HG02973 (cell line): ENCODE data around the gene RNLS.

ENCODE experiments used
- ATAC-seq: cut with Tn5 transposase; IDR thresholded peaks from one replicate; pipeline ENCODE4 v1.9.1; 2021; ENCODE audit warnings: moderate library complexity; ENCODE audit not compliant: unreplicated experiment

Gene RNLS

DNA sequence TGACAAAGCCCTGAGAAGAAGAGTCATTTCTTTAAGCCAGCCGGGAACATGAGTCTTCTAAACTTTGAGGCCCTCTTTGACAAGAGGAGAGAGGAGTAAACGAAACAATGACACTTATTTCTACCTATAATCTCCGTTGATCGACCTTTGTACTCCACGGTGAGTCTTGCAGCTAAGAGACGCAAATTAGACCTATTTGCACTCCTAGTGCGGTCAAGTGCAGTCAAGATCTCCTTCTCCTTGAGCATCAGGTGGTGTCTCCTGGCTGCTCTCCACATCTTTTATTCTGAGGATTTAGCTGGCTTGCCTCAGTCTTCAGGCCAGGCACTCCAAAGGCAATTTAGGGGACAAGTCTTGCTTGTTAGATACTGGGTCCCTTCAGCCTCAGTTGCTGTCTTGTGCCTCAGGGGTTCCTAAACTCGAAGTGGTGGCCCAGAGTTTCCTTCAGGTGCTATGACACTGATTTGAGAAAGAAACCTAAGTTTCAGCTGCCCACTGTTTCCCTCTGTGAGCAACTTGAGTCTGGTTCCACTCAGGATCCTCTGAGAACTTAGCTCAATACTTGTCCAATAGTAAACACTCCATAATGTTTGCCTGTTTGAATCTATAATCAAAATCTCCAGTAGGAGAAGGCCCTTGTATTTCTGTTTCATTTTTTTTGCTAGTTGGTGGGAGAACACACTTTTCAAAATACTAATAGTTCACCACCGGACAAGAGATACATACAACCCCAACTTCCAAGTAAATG is 312.9 kb downstream of the RNLS start:
- ATAC-seq = no peak

DNA sequence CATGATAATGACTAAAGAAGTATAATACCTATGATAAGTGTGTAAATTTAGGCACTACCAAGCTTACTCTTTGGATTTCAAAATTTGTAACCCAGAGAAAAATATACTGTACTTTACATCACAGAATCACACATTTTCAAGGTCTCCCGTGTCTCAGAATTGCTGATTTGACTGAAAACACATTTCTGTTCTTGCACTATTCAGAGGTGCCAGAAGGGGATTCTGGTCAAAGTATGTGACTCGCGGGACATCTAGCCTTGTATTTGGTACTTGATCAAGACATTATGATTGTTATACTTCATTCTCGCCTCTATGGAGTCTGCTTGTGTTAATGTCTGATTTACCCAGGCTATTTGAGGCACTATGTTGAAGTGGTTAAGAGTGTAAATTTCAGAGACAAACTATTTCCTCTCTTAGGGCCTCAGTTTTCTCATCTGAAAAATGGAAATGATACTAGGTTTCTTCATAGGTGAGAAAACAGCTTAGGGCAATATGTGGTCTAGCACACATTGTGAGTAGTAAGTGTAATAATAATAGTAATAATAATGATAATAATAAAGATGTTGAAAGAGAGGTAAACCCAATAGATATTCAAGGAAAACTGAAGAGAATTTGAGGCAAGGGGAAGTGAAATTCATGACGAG is 320.4 kb downstream of the RNLS start:
- ATAC-seq = no peak

DNA sequence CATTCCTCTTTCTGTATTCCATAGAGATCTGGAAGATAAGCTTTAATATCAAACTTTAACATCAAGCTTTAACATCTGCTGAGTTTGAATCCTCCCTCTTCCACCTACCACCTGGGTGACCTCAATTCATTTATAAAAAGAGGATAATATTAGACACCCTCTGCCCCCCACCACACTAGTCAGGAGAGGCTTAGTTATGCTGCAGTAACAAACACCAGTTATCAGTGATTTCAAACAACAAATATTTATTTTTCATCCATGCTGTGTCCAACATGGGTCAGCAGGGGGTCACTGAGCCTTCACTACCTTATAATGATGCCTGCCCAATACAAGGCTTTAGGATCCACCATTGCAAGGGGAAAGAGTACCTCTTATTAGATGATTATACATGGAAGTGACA is 322.0 kb downstream of the RNLS start:
- no peak for ATAC-seq

DNA sequence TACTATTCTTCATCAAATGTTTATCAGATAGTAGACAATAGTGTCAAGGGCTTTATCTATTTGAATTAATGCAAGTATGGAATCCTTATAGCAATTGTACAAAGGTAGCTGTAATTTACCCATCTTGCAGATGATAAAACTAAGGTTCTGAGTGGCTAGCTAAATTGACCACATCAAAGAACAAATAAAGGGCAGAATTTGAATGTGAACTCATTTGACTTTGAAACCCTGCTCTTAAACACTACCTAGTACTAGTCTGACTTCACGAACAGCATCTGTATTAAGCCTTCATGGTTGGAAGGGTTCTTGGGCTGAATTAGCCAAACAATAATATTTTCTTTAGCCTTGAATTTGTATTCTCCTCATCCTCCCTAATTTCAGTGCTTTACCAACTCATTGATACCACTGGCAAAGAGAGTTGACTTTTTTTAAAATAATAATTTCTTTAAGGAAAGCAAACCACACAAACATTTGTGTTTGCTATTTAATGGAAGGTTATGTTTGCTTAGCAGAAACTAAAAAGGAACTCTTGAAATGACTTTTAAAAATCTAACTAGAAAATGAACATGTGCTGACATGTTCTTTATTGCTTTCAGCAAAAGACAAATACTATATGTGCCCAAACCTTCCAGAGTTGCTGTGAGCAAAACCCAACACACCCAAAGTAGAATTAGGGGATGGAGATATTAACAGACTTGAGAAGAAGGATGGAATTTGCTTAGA is 322.6 kb downstream of the RNLS start:
- ATAC-seq = no peak

DNA sequence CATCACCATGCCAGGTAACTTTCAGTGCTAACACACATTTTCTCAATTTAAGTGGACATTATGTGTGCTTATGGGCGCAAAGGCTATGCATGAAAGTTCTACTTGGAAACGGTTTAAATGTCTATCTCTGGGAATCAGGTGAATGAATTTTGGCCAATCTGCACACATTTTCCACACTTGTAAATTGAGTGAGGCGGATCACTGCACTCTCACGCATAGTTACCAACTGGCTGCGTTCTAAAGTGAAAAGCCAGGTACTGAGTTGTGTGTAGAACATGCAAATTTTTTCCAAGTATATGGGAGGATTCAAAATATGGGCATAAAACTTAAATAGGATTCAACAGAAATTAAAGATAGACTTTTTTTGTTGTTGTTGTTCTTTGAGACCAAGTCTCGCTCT is 323.7 kb downstream of the RNLS start:
- no peak for ATAC-seq

DNA sequence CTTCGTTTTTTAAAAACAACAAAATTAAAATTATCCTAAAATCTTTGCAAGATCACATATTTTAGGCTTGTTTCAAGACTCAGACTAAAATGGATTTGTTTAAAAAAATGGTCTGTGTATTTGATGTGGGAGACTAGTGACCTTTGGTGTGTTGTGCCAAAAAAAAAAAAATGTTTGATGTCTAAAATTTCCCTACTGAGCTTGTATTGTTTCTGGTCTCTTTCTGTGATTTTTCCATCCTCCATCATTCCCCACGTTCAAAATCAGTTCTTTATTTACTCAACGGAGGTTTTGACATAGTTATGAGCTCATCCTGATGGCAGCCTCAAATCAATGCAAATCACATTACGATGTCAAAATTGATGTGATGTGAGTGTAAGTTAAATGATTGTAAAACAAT is 326.2 kb downstream of the RNLS start:
- no peak for ATAC-seq

DNA sequence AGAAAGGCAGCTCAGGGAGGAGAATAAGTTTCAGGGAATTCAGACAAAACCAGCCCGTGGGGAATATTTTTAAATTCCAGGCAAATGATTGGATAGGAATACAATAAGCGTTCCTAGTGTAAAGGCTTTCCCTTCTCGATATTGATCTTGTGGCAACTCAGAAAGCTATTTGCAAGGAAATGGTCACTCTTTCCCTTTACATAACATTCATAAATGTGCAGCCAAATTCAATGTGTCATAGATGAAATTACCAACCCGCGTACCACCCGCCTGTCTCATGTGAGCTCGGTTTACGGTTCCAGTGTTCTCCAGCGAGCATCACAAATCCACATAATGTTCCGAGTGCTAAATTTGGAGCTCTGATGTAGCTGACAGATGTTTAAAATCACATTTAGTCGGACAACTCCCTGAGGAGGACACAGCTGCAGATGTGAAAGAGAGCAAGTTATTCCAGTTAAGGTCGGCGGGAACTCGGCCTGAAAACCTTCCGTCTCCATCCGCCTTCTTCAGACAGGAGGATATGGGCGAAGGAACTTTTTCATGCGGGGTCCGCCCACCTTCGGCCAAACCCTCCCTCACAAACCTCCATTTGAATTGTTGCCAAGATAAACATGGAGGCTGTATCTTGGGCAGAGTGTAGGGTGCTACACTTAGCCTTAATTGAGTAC is 327.0 kb downstream of the RNLS start:
- ATAC-seq = no peak

DNA sequence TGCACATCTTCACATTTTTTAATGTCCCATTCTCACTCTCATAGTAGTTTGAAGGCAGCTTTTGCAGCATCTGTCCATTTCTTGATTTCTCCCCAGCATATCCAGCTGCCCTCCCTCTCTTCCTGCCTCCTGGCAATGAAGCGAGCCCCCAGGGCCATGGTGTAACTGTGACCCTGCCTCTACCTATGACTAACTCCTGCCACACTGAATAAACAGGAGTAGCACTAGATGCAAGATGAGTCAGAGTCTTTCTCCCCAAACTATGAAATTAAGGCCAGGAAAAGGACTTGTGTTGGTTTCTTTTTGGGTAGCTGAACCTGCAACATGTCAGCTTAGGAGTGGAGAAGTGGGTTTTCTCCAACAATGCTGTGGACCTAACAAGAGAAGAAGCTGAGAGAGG is 329.0 kb downstream of the RNLS start:
- ATAC-seq = no peak

DNA sequence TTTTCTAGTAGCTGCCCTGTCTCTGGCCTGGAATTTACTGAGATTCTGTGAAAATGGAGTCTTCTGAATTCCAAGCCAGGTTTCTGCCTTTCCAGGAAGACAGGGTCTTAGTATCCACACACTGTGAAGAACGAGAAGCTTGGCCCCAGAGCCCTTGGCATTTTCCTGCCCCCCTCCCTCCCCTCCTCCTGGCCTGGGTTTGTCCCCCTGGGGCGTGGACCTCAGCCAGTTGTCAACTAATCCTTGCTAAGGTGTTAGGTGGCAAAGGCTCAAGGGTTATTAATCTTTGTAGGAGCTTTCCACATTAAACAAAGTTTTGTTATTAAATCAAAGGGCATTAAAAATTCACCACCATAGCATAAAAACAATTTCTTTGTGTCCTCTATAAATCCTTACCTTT is 329.5 kb downstream of the RNLS start:
- no peak for ATAC-seq

DNA sequence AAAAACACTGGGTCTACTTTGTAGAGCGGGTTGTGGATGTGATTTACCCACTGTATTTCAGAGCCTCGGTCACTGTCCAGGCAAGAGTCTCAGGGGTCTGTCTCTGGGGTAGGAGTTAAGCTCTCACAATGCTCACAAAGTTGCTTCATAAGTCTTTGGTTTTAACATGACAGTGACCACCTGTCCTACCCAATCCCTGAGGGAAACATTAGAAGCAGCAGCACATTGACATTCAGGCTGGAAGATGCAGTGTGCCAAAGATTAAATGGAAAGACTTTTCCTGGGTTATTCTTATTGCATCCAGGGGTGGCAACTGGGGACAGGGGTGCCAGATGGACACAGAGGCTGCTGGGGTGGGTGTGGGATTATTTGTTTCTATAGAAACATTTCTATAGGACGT is 330.0 kb downstream of the RNLS start:
- no peak for ATAC-seq

DNA sequence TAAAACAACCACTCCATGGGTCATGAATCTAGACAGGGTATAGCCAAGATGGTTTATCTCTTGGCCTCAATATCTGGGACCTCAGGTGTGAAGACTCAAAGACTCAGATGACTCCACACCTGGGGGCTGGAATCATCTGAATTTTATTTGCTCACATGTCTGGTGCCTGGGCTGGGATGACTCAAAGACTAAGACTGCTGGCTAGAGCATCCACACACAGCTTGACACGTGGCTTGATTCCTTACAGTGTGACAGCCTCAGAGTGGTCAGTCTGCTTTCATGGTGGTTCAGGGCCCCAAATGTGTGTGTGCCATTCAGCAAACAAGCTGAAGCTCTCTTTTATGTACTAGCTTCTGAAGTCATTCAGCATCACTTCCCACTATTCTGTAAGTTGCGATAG is 333.7 kb downstream of the RNLS start:
- ATAC-seq = no peak

DNA sequence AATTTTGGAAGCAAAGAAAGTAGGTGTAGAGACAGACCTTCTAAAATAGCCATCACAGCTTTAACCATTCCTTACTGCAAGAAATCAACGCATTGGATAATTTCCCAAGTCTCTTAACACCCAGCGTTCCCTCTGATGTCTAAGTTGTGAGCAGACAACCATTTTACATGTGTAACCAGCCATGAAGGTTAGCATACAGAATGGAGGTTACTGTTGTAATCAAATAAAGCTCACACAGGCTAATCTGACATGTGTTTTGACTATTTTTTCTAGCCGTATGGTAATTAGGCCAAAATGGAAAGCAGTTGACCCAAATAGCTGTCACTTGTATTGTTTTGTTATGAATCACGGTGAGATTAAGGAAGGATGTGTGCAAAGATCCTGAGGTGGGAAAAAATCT is 336.4 kb downstream of the RNLS start:
- ATAC-seq = no peak

DNA sequence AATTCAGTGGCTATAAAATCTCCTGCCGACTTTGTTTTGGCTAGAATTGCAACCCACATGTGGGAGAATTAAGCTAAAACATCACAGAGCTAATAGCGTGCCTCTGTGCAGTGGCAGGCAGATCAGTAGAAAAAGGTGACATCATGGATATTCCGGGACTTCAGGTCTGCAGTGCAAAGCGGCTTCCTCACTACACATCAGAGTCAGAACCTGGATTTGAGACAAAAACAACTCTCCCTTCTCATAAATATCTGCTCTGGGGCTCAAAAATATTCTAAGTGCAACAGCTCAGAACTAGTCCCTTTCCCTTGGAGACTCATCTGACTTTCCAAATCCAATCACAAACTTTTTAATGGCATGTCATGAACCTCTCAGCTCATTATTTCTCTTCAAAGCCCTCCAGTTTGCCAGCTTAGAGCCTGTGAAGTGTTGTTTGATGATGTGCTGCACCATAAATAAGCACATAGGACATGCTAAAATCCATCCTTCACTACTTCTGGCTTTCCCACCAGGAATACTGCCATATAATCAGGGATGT is 337.1 kb downstream of the RNLS start:
- no peak for ATAC-seq

DNA sequence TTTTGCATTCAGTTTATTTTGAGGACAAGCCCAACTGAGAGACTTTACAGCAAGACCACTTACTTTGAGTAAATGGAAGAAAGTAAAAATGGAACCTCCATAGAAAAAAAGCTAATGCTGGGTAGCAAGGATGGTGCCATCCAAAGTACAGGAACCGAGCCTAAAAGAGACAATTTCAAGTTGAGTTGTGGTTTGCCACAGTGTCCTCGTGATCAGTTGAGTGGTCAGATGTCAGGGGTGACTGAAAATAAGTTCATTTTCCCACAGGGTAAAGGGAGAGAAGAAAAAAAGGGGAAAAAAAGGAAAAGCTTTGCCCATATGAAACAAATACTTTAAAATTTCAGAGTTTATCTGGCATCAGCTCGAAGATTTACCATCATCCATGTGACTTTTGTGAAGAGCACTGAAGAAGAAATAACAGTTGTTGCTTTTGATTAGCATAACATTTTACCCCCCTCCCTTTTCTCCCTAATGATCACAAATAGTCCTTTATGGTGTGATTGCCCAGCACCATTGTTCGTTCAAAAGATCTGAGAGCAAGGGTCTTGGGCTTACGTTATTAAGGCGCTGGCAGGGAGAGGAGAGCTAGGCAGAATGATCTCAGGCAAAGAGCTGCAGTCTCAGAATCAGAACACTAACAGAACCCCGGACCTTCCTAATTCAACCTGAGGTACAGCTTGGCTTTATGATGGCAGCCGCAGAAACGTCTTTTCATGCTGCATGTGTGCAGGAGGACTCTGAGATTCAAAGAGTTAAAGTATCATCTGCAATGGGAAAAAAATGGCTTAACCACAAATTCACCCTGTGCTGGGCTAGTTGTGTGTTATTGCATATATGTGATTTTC is 338.1 kb downstream of the RNLS start:
- ATAC-seq = no peak

DNA sequence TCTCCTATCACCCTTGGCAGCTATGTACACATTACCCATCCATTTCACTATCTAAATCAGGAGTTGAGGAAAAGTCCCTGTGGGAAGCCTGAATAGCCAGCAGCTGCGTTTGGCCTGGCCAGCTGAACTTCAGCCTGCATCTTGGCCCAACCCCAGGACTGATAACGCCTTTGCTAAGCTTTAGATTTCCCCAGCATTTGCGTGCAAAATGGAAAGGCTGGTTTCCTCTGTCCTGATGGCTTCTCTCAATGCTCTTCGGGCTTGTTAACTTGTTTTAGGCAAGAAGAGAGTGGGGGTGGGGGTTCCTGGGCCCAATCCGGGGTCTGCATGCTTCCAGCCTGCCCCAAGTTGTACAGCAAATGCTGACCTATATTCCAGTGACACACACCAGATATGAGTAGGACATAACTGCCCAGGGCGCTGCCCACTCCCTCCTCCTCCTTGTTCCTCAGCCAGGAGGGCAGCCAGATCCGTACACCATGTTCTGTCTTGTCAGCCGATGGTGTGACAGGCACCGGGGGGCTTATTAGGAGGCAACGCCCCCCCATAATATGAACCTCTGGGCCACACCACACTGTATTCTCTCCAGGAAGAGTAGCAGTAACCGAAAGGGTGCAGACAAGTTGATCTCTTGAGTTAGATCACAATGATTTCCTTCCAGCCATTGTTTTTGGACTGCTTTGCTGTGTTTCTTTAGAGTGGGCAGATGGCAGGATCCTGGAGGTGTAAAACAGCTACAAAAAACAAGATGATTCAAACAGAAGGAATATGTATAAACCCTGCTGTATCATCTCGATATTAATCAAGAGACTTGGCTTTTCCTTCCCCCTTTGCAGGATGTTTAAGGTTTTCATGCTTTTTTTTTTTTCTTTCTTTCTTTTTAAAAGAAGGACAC is 339.0 kb downstream of the RNLS start:
- no peak for ATAC-seq

DNA sequence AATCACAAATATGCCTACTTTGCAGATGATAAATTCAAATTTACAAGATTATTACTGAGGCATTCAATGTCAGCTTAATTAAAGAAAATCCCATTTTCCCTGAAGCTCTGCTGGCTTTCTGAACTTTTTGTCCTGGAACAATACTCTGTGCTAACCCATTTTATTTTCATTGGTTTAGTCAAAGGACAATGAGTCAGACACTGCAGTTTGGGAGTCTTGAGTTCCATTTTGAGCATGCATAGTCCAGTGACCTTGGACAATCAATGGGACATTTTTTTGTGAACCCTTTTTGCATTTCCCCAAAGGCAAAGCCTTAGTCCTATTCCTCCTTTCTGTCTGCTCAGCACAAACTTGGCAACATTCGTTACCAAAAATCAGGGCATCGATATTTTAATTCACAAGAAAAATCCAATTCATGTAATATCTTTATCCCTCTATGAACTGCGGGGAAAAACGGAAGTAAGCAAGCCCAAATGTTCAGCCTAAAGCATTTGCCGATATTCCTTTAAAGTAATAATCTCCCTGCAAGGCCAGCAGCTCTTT is 339.8 kb downstream of the RNLS start:
- no peak for ATAC-seq

DNA sequence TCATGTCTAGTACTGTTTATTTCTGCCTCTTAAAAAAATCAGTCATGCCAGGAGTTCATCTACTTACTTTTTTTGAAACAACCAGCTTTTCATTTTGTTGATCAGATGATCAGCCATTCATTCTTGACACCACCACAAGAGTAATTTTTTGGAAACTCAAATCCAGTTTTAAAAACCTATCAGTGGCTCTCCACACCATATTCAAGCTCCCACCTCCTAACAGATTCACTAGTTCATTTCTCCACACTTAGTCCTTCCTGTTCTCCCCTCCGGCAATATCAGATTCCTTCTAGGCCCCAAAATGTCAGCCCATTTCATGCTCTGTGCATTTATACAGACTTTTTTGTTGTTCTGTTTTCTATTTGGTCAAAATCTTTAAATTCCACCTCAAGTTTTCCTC is 341.6 kb downstream of the RNLS start:
- ATAC-seq = no peak

DNA sequence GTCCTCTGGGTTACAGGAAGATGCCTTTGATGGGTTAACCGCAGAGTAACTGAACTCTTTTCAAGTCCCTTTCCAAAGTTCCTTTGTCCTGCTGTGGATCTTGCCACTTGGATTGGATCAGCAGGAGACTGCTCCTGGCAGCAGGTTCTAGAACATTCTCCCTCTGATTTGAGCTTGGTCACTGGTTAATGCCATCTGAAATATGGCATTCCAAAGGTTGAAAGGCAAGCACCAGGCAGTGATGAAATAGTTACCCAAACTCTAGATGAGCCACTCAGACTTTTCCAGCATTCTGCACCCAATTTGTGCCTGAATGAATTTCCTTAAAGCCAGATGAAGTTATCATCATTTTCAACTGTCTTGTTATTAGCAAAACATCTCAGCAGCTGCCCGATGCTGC is 343.9 kb downstream of the RNLS start:
- ATAC-seq = no peak

DNA sequence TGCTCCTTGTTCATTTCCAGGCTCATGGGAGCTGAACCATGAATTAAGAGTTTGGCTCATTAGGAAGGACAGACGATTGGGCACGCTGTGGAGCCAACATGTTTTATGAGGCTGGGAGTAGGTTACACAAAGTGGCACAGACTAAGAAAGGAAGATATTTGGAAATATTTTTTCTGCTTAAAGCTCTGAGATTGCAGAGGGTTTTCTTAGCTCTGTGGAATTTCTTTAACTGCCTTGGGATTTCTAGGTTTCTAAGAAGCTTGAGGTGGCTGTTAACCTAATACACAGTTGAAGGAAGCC is 344.6 kb downstream of the RNLS start:
- ATAC-seq = no peak
